ENCODE measurements around the gene ADARB2. TPM values are rescaled to one million over a fixed set of nuclear protein-coding genes. Genes with fewer than 3 reads are reported as not detected.

The ADARB2 gene
- total and polyA plus RNA-seq, 2 experiments from 2014 or later: 0.13 to 0.48 TPM

DNA sequence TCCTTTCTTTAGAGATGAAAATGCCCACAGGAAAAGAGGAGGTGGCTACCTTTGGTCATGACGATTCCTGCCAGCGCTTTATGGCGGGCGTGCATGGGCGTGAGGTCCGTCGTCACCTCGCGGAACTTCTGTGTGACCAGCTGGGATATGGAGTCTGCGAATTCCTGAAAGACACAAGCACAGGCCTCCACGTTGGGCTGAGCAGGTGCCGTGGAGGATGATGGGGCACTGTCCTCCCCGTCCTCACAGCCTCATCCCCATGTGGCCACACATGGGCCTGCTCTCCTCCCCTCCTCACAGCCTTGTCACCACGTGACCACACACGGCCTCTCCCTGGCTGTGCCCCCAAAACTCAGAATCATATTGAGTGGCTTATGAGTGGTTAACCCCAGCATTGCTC lies 466.4 kb downstream of the ADARB2 start:
- Histone ChIP-seq H2AFZ (no peak overlapping the region), H3K27ac (no peak overlapping the region), H3K4me1 (ENCODE audit: insufficient read depth) (no peaks in the 10 kb centered on the region), H3K4me2 (no peak overlapping the region), H3K9me2 (replicated peaks; ENCODE audit: insufficient read depth) (no peaks in the 10 kb centered on the region), H4K20me1 (ENCODE audit: insufficient read depth, poor library complexity, severe bottlenecking) (no peaks in the 10 kb centered on the region), H3K79me2 (no peaks in the 10 kb centered on the region), H3K4me3 (no peak overlapping the region), H3K9me3 (ENCODE audit: low read depth) (no peaks in the 10 kb centered on the region), H3K36me3 (replicated peaks; ENCODE audit: insufficient read depth, low read depth) (no peaks in the 10 kb centered on the region), H3K27me3 (peaks cover 9% of the 10 kb centered on the region)
- no peak for DNase-seq (ENCODE audit: low spot score)
- TF ChIP-seq, protein P1, sequence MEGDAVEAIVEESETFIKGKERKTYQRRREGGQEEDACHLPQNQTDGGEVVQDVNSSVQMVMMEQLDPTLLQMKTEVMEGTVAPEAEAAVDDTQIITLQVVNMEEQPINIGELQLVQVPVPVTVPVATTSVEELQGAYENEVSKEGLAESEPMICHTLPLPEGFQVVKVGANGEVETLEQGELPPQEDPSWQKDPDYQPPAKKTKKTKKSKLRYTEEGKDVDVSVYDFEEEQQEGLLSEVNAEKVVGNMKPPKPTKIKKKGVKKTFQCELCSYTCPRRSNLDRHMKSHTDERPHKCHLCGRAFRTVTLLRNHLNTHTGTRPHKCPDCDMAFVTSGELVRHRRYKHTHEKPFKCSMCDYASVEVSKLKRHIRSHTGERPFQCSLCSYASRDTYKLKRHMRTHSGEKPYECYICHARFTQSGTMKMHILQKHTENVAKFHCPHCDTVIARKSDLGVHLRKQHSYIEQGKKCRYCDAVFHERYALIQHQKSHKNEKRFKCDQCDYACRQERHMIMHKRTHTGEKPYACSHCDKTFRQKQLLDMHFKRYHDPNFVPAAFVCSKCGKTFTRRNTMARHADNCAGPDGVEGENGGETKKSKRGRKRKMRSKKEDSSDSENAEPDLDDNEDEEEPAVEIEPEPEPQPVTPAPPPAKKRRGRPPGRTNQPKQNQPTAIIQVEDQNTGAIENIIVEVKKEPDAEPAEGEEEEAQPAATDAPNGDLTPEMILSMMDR (IDR thresholded peaks at IDR 0.05; ENCODE audit: poor library complexity): no peak
- TF ChIP-seq EZH2 (IDR thresholded peaks at IDR 0.05; ENCODE audit: borderline replicate concordance) (no peak), EZH2phosphoT487 (IDR thresholded peaks at IDR 0.05; ENCODE audit: low read depth, severe bottlenecking, unreplicated experiment) (no peak)
- 89% methylated on average over 15 of the region's 15 CpGs for WGBS (ENCODE audit: low lambda C conversion rate, missing lambda C conversion rate)

DNA sequence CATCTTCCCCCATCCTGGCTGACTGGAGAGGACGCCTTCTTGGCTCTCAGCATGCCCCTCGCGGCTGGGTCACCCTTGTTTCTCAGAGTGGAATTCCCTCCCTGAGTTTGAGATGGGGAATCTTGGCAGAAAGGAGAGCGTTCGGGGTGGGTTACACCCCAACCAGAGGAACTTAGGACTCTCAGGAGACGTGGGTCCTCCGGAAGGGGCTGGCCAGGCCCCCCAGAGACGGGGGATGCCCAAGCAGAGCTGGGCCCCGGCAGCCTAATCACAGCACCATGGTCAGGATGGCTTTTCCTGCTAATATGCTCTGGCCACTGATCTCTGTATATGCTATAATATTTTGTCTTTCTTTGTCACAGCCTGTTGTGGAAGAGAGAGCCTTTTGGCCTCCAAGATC lies 466.8 kb downstream of the ADARB2 start:
- H4K20me1 ChIP-seq (ENCODE audit: insufficient read depth, poor library complexity, severe bottlenecking): no peaks in the 10 kb centered on the region
- WGBS (ENCODE audit: low lambda C conversion rate, missing lambda C conversion rate): 95% methylated on average over 9 of the region's 9 CpGs

DNA sequence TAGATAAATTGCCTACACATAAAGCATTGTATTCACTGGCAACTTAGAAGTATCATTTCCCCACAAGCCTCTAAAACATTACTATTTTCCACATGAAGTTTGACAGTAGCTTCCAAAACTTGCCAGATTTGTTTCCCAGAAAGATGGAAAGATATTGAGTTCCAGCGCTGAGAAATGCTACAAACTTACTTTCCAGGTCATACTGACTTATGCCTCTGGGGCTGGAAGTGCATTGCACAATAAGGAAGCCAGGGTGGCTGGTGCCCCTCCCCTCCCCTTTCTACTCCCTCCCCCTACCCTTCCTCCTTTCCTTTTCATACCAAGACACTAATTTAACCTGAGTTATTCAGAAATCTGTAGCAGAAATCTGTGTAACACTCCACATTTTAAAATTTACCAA lies 468.5 kb downstream of the ADARB2 start:
- TF ChIP-seq EZH2phosphoT487 (IDR thresholded peaks at IDR 0.05; ENCODE audit: low read depth, severe bottlenecking, unreplicated experiment): no peak
- TF ChIP-seq EZH2 (IDR thresholded peaks at IDR 0.05; ENCODE audit: borderline replicate concordance): no peak
- TF ChIP-seq, protein P1 (IDR thresholded peaks at IDR 0.05; ENCODE audit: poor library complexity): no peak
- Histone ChIP-seq H3K4me3 (no peak overlapping the region), H4K20me1 (ENCODE audit: insufficient read depth, poor library complexity, severe bottlenecking) (no peaks in the 10 kb centered on the region), H2AFZ (no peak overlapping the region), H3K36me3 (replicated peaks; ENCODE audit: insufficient read depth, low read depth) (no peaks in the 10 kb centered on the region), H3K27me3 (peaks cover 12% of the 10 kb centered on the region), H3K4me1 (ENCODE audit: insufficient read depth) (no peaks in the 10 kb centered on the region), H3K4me2 (no peak overlapping the region), H3K9me3 (ENCODE audit: low read depth) (no peaks in the 10 kb centered on the region), H3K9me2 (replicated peaks; ENCODE audit: insufficient read depth) (no peaks in the 10 kb centered on the region), H3K79me2 (no peaks in the 10 kb centered on the region), H3K27ac (no peak overlapping the region)
- peak; percentile 33 for DNase-seq (ENCODE audit: low spot score)
- 67% methylated on average over 1 of the region's 1 CpG for WGBS (ENCODE audit: low lambda C conversion rate, missing lambda C conversion rate)

More for the DNA sequence above, 466.8 kb downstream of the ADARB2 start:
- H3K4me3 ChIP-seq: no peak overlapping the region
- no peak overlapping the region for H2AFZ ChIP-seq
- no peaks in the 10 kb centered on the region for H3K79me2 ChIP-seq
- no peak overlapping the region for H3K4me2 ChIP-seq
- H3K36me3 ChIP-seq (replicated peaks; ENCODE audit: insufficient read depth, low read depth): no peaks in the 10 kb centered on the region
- TF ChIP-seq EZH2 (IDR thresholded peaks at IDR 0.05; ENCODE audit: borderline replicate concordance) (no peak), EZH2phosphoT487 (IDR thresholded peaks at IDR 0.05; ENCODE audit: low read depth, severe bottlenecking, unreplicated experiment) (no peak)
- TF ChIP-seq, protein P1 (IDR thresholded peaks at IDR 0.05; ENCODE audit: poor library complexity): no peak
- DNase-seq (ENCODE audit: low spot score): no peak
- H3K9me3 ChIP-seq (ENCODE audit: low read depth): no peaks in the 10 kb centered on the region
- no peaks in the 10 kb centered on the region for H3K4me1 ChIP-seq (ENCODE audit: insufficient read depth)
- H3K27ac ChIP-seq: no peak overlapping the region
- H3K27me3 ChIP-seq: peaks cover 9% of the 10 kb centered on the region
- no peaks in the 10 kb centered on the region for H3K9me2 ChIP-seq (replicated peaks; ENCODE audit: insufficient read depth)

GRCh38 chr10:1267568-1267967 lies 469.8 kb downstream of the ADARB2 start:
- H3K36me3 ChIP-seq (replicated peaks; ENCODE audit: insufficient read depth, low read depth): no peaks in the 10 kb centered on the region
- no peaks in the 10 kb centered on the region for H3K79me2 ChIP-seq
- no peak overlapping the region for H2AFZ ChIP-seq
- H3K9me3 ChIP-seq (ENCODE audit: low read depth): no peaks in the 10 kb centered on the region
- TF ChIP-seq, protein P1 (IDR thresholded peaks at IDR 0.05; ENCODE audit: poor library complexity): no peak
- TF ChIP-seq EZH2 (IDR thresholded peaks at IDR 0.05; ENCODE audit: borderline replicate concordance): no peak
- TF ChIP-seq EZH2phosphoT487 (IDR thresholded peaks at IDR 0.05; ENCODE audit: low read depth, severe bottlenecking, unreplicated experiment): no peak
- H3K4me2 ChIP-seq: no peak overlapping the region
- no peak overlapping the region for H3K4me3 ChIP-seq
- WGBS (ENCODE audit: low lambda C conversion rate, missing lambda C conversion rate): 59% methylated on average over 7 of the region's 7 CpGs
- peaks cover 12% of the 10 kb centered on the region for H3K27me3 ChIP-seq
- H3K27ac ChIP-seq: no peak overlapping the region
- H4K20me1 ChIP-seq (ENCODE audit: insufficient read depth, poor library complexity, severe bottlenecking): no peaks in the 10 kb centered on the region
- no peaks in the 10 kb centered on the region for H3K9me2 ChIP-seq (replicated peaks; ENCODE audit: insufficient read depth)
- no peaks in the 10 kb centered on the region for H3K4me1 ChIP-seq (ENCODE audit: insufficient read depth)
- no peak for DNase-seq (ENCODE audit: low spot score)

Measured in hepatocyte (in vitro differentiated cells).